ENCODE measurements around the gene ITSN2.
"Not testable (repeated sequence)": the region's sequence is repeated elsewhere in the genome, so short reads cannot be mapped to it uniquely, and the experiment has no call there.

ITSN2 gene

DNA sequence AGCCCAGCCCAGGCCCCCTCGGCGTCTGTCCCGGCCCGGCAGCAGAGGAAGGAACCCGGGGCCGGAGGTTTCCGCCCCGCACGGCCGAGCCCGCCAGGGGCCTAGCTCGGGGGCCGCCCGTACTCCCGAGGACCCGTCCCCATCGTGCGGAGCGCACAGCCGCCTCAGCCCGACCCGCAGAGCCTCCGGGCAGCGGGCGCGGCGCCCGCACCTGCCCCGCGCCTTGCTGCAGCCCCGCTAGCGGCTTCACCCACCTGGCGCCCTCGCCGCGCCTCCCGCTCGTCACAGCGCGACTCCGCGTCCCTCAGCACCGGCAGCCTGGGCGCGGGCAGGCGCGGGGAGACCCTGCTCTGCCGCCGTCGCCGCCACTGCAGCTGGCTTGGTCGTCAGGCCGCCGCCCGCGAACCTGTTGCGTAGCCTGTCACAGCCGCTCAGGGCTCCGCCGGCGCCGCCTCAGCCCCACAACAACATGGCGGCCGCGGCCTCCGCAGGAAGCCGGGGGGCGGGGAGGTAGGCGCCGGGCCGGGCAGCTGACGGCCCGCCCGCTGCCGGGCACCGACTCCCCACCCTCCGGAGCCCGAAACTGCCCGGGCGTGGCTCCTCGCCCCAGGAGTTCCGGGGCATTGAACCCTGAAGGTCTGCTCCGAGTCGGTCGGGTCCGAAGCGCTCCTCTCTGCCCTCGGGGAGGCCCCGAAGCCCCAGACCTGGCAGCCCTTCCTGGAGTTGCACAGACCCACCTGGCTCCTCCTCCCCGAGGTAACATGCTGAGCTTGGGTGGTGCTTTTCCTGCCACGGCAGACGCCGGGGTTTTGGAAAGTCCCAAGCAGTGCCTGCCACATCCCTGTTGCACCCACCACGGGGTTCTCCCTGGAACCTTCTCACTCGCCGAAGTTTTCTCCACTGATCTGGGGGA lies at the start of gene ITSN2:
Gene ITSN2 (minus strand): TSS at position 487 of the 913 bp plus-strand sequence. CDS start 32,454 bp downstream, outside the sequence.
- DNase-seq (ENCODE audit: low read depth in 2 of 2), result peak in 1 of 2 experiments; percentile 17

DNA sequence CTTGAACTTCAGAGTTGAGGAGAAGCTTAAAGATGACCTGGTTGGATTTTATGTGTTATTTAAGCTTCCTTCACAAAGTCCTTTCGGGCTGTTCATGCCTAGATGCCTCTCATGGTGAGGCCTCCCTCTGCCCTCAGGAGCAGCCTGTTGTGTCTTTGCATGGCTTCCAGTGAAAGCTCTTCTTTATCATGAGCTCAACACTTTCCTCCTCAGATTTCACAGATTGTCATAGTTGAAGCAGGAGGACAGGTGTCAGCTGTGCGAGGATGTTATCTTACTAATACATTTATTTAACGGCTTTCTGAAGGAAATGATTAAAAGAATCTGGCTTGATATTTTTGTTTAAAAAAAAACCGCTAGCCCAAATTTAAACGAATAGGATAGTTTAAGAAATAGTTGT lies 48.8 kb upstream of the ITSN2 start:
- DNase-seq (ENCODE audit: low read depth in 2 of 2), result no peak

DNA sequence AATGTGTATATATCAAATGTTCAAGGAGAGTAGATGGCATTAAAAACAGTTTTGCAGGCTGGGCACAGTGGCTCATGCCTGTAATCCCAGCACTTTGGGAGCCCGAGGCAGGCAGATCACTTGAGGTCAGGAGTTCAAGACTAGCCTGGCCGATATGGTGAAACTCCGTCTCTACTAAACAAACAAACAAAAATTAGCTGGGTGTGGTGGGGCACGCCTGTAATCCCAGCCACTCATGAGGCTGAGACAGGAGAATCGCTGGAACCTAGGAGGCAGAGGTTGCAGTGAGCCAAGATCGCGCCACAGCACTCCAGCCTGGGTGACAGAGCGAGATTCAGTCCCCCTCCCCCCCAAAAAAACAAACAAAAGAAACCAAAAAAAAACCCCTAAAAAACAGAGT lies 48.4 kb upstream of the ITSN2 start:
- DNase-seq (ENCODE audit: low read depth in 2 of 2), result not testable (repeated sequence)

DNA sequence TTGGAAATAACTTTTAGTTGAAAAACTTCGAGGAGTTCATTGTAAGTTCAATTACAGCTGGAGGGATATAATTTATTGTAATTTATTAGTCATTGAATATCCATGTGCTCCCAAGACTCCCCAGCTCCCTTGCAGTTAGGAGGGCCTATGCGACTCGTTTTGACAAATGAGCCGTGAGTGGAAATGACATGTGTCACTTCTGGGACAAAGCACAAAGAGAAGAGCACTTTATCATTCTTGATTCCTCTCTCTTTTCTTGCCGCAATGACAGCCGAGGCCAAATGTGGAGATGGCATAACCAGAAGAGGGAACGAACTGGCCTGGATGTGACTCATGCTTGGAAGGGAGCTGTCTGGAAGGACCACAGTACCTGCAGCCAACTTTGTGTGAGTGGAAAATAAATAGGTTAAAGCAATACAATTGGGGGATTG lies 44.2 kb upstream of the ITSN2 start:
- DNase-seq (ENCODE audit: low read depth in 2 of 2), result peak in 1 of 2 experiments; percentile 12

DNA sequence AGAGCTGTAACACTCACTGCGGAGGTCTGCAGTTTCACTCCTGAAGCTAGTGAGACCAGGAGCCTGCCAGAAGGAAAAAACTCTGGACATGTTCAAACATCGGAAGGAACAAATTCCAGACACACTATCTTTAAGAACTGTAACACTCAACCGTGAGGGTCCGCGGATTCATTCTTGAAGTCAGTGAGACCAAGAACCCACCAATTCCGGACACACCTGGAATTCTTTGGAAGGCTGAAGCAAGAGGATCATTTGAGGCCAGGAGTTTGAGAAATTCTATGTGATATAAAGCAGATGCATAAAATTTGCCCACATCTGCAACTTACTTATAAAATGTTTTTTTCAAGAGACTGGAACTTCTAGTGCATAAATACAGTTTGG lies 43.5 kb upstream of the ITSN2 start:
- no peak for DNase-seq (ENCODE audit: low read depth in 2 of 2)

DNA sequence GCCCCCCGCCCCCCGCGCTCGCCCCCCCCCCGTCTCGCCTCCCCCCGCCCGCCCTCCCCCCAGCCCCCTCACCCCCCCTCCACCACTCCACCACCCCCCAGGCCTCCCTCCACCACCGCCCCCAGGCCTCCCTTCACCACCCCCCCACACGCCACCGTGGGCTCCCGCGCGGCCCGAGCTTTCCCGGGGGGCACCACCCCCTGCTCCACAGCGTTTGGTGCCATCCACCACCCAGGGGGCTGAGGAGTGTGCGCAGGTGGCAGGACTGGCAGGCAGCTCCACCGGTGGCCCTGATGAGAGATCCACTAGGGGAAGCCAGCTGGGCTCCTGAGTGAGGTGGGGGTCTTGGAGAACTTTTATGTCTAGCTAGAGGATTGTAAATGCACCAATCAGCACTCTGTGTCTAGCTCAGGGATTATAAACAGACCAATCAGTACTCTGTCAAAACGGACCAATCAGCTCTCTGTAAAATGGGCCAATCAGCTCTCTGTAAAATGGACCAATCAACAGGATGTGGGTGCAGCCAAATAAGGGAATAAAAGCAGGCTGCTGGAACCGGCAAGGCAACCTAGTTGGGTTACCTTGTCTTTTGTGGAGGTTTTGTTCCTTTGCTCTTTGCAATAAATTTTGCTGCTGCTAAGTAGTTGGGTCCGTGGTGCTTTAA lies 43.0 kb upstream of the ITSN2 start:
- no peak for DNase-seq (ENCODE audit: low read depth in 2 of 2)

DNA sequence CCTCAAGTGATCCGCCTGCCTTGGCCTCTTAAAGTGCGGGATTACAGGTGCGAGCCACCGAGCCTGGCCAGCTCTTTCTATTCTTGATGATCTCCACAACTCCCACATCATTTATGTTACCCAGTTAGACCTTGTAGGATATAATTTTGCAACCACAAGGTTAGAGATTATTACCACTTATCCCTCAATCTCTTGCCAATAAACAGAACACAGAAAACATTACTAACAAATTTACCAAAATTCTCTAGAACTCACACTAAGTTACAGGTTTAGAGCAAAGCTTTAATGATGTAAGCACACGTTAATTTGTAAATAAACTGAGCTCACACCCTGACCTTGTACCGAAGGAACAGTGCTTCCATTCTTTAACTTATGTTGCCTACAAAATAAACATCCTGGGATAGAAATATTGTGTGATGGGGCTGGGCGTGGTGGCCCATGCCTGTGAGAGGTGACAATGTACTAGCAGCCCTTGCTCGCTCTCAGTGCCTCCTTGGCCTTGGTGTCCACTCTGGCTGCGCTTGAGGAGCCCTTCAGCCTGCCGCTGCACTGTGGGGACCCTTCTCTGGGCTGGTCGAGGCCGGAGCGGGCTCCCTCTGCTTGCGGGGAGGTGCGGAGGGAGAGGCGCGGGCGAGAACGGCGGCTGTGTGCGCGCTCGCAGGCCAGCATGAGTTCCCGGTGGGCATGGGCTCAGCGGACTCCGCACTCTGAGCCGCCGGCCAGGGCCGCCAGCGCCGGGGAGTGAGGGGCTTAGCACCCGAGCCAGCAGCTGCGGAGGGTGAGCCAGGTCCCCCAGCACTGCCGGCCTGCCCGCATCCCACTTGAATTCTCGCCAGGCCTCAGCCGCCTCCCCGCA lies 42.1 kb upstream of the ITSN2 start:
- no peak for DNase-seq (ENCODE audit: low read depth in 2 of 2)

DNA sequence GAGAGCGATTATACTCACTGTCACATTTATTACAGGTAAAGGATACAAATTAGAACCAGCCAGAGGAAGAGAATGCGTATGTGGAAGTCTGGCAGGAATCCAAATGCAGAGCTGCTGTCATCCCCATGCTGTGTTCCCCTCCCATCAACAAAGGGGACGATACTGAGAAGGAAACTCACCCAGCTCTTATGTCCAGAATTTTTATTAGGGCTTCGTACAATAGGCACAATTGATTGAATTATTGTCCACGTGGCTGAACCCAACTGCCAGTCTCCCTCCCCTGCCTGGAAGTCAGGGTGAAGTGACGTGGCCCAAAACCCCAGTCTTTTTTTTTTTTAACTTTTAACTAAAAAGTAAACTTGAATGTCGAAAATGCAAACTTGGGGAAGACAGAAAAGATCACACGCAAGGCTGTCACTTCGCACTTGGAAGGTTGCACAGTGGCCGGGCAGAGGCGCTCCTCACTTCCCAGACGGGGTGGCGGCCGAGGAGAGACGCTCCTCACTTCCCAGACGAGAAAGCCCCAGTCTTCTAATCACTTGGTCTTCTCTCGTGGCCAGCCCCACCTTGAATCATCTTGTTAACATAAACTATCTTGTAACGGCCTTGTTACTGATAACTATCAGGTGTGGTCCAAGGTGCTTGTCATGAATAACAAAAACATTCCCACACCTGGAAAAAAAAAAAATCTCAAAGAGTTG lies 40.0 kb upstream of the ITSN2 start:
- no peak for DNase-seq (ENCODE audit: low read depth in 2 of 2)

DNA sequence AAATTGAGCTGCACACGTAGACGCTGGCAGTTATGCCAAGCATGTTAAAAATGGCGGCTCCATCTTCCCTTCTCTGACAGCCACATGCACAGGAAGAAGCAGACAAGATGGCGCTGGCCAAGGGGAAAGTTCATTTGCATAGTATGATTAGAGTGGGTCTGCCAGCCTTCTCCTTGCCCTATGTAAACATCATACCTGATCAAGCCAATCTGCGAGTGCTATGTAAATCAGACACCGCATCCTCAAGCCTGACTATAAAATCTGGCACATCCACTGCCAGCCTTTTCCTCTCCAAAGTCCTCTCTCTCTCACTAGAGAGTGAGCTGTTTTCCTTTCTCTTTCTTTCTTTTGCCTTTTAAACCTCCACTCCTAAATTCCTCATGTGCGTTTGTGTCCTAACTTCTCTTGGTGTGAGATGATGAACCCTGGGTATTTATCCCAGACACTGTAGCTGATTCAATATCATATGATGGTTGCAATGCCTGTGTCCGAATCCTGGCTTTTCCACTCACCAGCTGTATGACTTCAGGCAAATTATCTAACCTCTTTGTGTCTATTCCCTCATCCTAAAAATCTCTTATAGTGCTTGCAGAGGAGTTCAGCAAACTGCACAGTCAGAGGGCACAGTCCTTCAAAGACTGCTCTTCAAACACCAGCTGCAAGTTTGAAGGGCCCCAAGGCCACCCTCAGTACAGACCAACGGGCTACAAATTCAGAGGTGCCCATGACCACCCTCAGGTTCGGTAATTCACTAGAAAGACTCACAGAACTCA lies 39.3 kb upstream of the ITSN2 start:
- DNase-seq (ENCODE audit: low read depth in 2 of 2), result no peak

DNA sequence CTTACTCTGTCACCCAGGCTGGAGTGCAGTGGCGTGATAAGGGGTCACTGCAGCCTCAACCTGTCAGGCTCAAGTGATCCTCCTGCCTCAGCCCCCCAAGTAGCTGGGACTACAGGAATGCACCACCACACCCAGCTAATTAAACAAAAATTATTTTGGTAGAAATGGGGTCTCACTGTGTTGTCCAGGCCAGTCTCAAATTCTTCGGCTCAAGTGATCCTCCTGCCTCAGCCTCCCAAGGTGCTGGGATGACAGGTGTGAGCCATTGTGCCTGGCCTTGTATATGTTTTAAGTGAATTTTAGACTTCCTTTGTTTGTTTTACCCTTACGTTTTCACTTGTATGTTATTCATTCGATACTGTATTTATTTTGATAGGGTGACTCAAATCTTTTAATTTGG lies 34.7 kb upstream of the ITSN2 start:
- no peak for DNase-seq (ENCODE audit: low read depth in 2 of 2)

DNA sequence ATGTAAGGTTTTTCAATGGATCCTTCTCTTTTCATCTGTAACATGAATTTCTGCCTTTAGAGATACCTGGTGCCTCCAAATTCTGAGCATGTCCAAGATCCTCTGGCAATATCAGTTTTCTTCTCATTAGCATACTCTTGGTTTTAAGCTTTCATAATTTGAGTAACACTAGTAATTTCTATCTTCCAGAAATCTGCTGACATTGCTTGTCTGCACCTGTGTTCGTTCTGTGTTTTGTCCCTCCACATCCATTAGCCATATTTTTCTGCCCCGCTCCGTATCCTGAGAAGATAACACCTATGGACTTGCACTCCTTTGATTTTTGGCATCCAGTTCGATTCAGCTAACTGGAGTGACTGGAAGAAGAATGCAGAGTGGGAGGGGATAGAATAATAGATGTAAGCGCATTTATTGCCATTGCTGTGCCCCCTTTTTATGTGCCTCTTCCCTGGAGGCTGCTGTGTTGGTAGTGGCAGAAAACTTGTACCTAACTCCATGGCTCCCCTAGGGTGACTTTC lies 32.3 kb upstream of the ITSN2 start:
- DNase-seq (ENCODE audit: low read depth in 2 of 2), result no peak

DNA sequence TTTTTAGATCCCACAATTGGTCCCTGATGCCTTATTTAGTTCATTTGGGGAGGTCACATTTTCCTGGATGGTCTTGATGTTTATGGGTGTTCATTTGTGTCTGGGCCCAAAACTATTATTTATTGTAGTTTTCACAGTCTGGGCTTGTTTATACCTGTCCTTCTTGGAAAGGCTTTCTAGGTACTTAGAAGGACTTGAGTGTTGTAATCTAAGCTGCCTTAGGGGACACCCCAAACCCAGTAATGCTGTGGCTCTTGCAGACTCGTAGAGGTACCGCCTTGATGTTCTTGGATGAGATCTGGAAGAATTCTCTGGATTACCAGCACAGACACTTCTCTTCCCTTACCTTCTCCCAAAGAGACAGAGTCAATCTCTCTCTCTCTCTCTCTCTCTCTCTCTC lies 25.0 kb upstream of the ITSN2 start:
- no peak for DNase-seq (ENCODE audit: low read depth in 2 of 2)

DNA sequence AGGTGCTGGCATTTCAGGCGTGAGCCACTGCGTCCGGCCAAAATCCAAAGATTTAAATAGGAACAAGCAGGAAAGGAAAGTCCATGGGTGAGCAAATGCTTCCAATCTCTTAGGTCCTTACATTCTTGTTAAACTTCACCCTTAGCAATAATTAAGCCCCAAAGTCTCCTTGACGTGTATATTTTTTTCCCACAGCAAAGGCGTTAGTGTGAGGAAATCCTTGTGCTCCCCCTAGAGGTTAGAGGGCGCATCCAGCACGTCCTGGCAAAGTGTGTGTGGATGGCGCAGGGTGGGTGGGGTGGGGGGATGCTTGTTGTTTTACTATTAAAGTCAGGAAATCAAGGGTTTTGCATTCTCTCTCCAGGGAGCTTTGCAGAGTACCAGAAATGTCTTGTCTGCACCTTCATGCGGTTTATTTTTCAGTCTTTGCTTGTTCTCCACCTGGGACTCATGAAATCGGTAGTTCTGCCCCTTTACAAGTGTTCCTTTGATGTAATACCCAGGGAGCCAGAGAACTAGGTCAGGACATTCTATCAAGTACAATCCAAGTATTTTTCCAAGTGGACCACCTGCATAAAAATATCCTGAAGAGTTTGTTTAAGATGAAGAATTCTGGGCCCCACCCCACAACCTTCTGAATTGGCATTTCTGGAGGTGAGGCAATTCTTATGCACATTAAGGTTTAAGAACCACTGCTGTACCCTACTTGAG lies 22.2 kb upstream of the ITSN2 start:
- DNase-seq (ENCODE audit: low read depth in 2 of 2), result peak; percentile 33 to 49

DNA sequence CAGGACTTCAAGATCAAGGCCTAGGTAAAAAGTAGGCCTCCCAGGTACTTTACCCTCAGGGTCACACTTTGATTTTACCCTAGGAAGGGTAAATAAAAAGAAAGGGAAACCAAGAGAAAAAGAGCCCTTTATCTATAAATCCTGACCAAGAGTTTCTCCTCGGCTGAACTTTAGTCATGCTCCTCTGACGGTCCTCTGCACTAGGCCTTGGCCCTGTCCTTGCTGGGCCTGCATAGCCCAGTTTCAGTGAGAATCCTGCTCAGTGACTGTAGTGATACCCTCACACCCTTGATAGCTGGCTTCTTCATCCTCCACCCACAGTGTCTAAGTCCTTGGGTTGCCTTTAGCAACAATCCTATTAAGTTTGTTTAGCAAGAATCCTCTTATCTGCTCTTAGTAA lies 20.5 kb upstream of the ITSN2 start:
- no peak for DNase-seq (ENCODE audit: low read depth in 2 of 2)

DNA sequence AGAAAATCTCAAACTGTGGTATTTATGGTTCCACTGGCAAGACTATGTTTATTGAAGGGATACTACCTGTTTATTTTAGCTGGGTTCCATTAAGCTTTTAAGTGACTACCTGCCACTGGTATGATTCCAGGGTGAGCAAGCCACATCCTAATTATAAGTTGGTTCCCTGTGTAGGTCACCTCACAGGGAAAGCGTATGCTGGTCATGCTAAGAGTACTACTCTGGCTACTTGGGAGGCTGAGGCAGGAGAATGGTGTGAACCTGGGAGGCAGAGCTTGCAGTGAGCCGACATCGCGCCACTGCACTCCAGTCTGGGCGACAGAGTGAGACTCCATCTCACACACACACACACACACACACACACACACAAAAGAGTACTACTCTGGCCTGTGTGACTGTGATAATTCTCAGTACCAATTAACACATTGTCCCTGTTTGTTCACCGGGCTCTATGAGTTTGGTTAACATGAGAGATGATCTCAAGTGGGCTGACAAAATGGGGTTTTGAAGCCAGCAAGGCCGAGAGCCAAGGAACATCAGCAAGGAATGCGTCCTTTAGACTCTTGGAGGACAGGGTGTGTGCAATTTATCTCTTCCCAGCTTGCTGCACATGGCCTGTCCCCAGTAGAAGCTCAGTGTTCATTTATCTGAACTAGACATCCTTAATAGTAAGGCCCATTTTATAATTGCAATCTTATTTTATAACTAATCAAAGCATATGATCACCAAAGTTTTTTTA lies 15.2 kb upstream of the ITSN2 start:
- DNase-seq (ENCODE audit: low read depth in 2 of 2), result no peak

DNA sequence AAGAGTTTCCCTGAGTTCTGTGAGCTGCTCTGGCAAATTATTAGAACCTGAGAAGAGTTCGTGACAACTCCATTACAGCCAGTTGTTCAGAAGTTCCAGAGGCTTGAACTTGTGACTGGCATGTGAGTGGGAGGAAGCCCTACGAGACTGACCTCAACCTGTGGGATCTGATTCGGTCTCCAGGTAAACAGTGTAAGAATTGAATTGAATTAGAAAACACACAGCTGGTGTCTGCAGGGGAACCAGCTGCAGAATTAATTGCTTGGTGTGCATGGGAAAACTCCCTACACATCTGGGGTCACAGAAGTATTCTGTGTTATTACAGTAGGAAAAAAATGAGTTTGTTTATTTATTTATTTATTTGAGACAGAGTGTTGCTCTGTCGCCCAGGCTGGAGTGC lies 14.0 kb upstream of the ITSN2 start:
- DNase-seq (ENCODE audit: low read depth in 2 of 2), result no peak

DNA sequence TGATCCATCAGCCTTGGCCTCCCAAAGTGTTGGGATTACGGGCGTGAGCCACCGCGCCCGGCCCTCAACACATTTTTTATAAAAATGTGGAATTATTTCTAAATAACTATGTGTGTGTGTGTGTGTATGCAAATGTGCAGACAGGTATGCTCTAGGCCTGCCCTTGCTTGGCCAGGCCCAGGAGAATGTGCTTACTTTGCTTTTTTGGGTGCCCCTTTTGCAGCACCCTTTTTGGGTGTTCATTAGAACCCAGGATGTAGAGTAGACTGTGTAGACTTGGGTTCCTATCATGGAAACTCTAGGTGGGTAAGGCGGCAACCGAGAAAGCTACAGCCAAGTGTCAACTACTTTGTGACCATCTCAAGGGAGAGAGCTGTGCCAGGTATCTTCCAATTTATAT lies 11.7 kb upstream of the ITSN2 start:
- DNase-seq (ENCODE audit: low read depth in 2 of 2), result no peak

DNA sequence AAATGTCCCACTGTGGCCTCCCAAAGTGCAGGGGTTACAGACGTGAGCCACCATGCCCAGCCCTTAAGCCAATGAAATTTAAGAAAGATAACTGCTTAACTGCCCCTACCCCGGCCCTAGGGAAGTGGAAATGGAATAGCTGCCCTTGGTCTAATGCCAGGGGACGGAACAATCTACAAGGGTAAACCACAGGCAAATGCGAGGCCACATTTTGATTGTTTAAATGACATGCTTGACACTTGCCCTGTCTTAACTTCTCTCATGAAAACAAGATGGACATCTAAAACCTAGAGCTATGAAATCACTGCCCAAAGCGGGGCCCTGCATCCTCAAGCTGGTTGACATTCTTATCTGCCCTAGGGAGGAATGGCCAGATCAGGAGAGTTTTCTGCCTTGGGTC lies 5.5 kb upstream of the ITSN2 start:
- no peak for DNase-seq (ENCODE audit: low read depth in 2 of 2)

DNA sequence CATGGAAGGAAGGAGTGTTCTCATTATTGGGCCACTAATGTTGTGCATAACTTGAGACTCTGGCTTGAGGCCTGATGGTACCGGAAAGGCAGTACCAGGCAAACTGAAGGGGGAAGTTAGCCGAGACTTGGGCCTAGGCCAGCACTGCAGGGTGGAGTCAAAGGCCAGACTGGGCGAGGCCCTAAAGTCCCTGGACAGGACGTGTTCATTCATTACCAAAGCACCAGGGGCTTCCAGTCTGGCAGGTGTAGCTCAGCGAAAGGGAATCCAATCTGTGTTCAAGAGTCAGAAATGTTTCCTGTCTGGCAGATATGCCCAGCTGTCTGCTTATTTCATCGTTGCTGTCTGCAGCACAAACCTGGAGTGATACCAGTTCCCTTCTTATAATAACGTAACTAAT lies 4.7 kb upstream of the ITSN2 start:
- no peak for DNase-seq (ENCODE audit: low read depth in 2 of 2)
